GM19324 (cell line): ENCODE data around the gene SCGB3A1.

ENCODE experiments used
- ATAC-seq: cut with Tn5 transposase; IDR thresholded peaks from one replicate; pipeline ENCODE4 v1.9.1; 2021; ENCODE audit warnings: mild to moderate bottlenecking, moderate library complexity; ENCODE audit not compliant: unreplicated experiment, low FRiP score

SCGB3A1 gene

GRCh38 chr5:180591311-180591887 is at the start of gene SCGB3A1:
SCGB3A1 (minus strand) TSS chr5:180591499; CDS start chr5:180591462, 37 bp downstream.
- no peak for ATAC-seq

- no peak for ATAC-seq
Measured at GRCh38 chr5:180640611-180640860, 49.2 kb upstream of the SCGB3A1 start.

- no peak for ATAC-seq
Measured at GRCh38 chr5:180639741-180640610, 48.7 kb upstream of the SCGB3A1 start.

GRCh38 chr5:180639287-180639686 is 48.0 kb upstream of the SCGB3A1 start:
- no peak for ATAC-seq

GRCh38 chr5:180637962-180638680 is 46.8 kb upstream of the SCGB3A1 start:
- ATAC-seq = no peak

GRCh38 chr5:180636403-180637075 is 45.2 kb upstream of the SCGB3A1 start:
- ATAC-seq = no peak

GRCh38 chr5:180636016-180636402 is 44.7 kb upstream of the SCGB3A1 start:
- ATAC-seq = no peak

- ATAC-seq = no peak
Measured at GRCh38 chr5:180633283-180634177, 42.2 kb upstream of the SCGB3A1 start.

- ATAC-seq = no peak
Measured at GRCh38 chr5:180632768-180633167, 41.5 kb upstream of the SCGB3A1 start.

GRCh38 chr5:180631549-180632383 is 40.5 kb upstream of the SCGB3A1 start:
- no peak for ATAC-seq

- no peak for ATAC-seq
Measured at GRCh38 chr5:180630426-180630825, 39.1 kb upstream of the SCGB3A1 start.

GRCh38 chr5:180629831-180630382 is 38.6 kb upstream of the SCGB3A1 start:
- no peak for ATAC-seq

- no peak for ATAC-seq
Measured at GRCh38 chr5:180628827-180629750, 37.8 kb upstream of the SCGB3A1 start.

- no peak for ATAC-seq
Measured at GRCh38 chr5:180628211-180628610, 36.9 kb upstream of the SCGB3A1 start.

GRCh38 chr5:180627386-180628120 is 36.3 kb upstream of the SCGB3A1 start:
- ATAC-seq = no peak

GRCh38 chr5:180626661-180627385 is 35.5 kb upstream of the SCGB3A1 start:
- ATAC-seq = no peak
